K562 (cell line): ENCODE data around the gene ACSF2. TPM values are rescaled to one million over a fixed set of nuclear protein-coding genes. Genes with fewer than 3 reads are reported as not detected.

Experiments used
- ATF7 ChIP-seq: fragments of 450-650 bp; IDR thresholded peaks from 2 replicates; pipeline ENCODE4 v1.7.1; 2014; ENCODE audit warnings: mild to moderate bottlenecking, moderate library complexity
- FOXA1 ChIP-seq: fragments of 450-650 bp; IDR thresholded peaks from 2 replicates; pipeline ENCODE4 v1.6.1; 2016; ENCODE audit warnings: mild to moderate bottlenecking, borderline replicate concordance
- FOXP1 ChIP-seq: sonication (generic); formaldehyde crosslinking; IDR thresholded peaks from 2 replicates; pipeline ENCODE4 v1.8.0; 2022; ENCODE audit warnings: mild to moderate bottlenecking, missing genetic modification reagents
- HDAC8 ChIP-seq: fragments of 450-650 bp; IDR thresholded peaks from 2 replicates; pipeline ENCODE4 v1.6.1; 2016; ENCODE audit warnings: mild to moderate bottlenecking, missing genetic modification characterization, moderate library complexity, missing compliant biosample characterization
- MTF1 ChIP-seq: fragments of 250-450 bp; sonication (Bioruptor Pico); IDR thresholded peaks from 2 replicates; pipeline ENCODE4 v1.9.0; 2021; ENCODE audit warnings: moderate library complexity, mild to moderate bottlenecking, inconsistent platforms, borderline replicate concordance
- NFXL1 ChIP-seq: fragments of 450-650 bp; formaldehyde crosslinking; IDR thresholded peaks from 2 replicates; pipeline ENCODE4 v1.4.0; 2021; ENCODE audit warnings: mild to moderate bottlenecking
- OTX1 ChIP-seq: fragments of 450-650 bp; formaldehyde crosslinking; IDR thresholded peaks from 2 replicates; pipeline ENCODE4 v1.4.0; 2022; ENCODE audit warnings: mild to moderate bottlenecking
- PTTG1 ChIP-seq: fragments of 450-650 bp; IDR thresholded peaks from 2 replicates; pipeline ENCODE4 v1.6.1; 2016; ENCODE audit warnings: low read depth, mild to moderate bottlenecking, missing genetic modification characterization, missing compliant biosample characterization
- RBFOX2 ChIP-seq: fragments of 200-400 bp; formaldehyde crosslinking; IDR thresholded peaks from 2 replicates; pipeline ENCODE4 v1.6.1; 2017; ENCODE audit warnings: low read depth, mild to moderate bottlenecking, low read length, moderate library complexity
- RBM15 ChIP-seq: fragments of 200-400 bp; formaldehyde crosslinking; IDR thresholded peaks from 2 replicates; pipeline ENCODE4 v1.6.1; 2018; ENCODE audit warnings: mild to moderate bottlenecking, low read length, moderate library complexity; ENCODE audit not compliant: insufficient read depth
- RBM34 ChIP-seq: fragments of 200-400 bp; formaldehyde crosslinking; IDR thresholded peaks from 2 replicates; pipeline ENCODE4 v1.6.1; 2018; ENCODE audit warnings: low read length, borderline replicate concordance; ENCODE audit not compliant: insufficient read depth
- SIN3B ChIP-seq: fragments of 450-650 bp; IDR thresholded peaks from 2 replicates; pipeline ENCODE4 v1.6.1; 2017; ENCODE audit warnings: low read depth, mild to moderate bottlenecking, moderate library complexity
- SP1 ChIP-seq: sonication (generic); formaldehyde crosslinking; IDR thresholded peaks from 2 replicates; pipeline ENCODE4 v1.8.1; 2022; ENCODE audit warnings: mild to moderate bottlenecking, missing genetic modification reagents
- ZBTB1 ChIP-seq: sonication (generic); formaldehyde crosslinking; IDR thresholded peaks from 2 replicates; pipeline ENCODE4 v1.8.1; 2023; ENCODE audit warnings: missing genetic modification reagents, low read depth, mild to moderate bottlenecking, borderline replicate concordance
- ZNF143 ChIP-seq: sonication (generic); formaldehyde crosslinking; IDR thresholded peaks from 2 replicates; pipeline ENCODE4 v1.9.0; 2022; ENCODE audit warnings: mild to moderate bottlenecking, missing genetic modification reagents
- ZNF217 ChIP-seq: sonication (generic); formaldehyde crosslinking; IDR thresholded peaks from 2 replicates; pipeline ENCODE4 v1.8.0; 2022; ENCODE audit warnings: mild to moderate bottlenecking, missing genetic modification reagents
- ZNF311 ChIP-seq: fragments of 250-450 bp; sonication (Bioruptor Pico); IDR thresholded peaks from 2 replicates; pipeline ENCODE4 v1.4.0; 2020; ENCODE audit warnings: mild to moderate bottlenecking, moderate library complexity
- polyA plus RNA-seq, 8 experiments: library from polyadenylated mRNA; depleted of rRNA in 4 of 8; stranded (reverse) in 5 of 8; unstranded in 3 of 8; fragments of >200 nt; fragmentation: Nextera tagmentation in 2 of 8; fragmentation: Illumina TruSeq in 1 of 8; extraction: Ambion mirVana in 2 of 8; extraction: Trizol in 1 of 8; gene quantifications; 2 replicates each; pipeline versions ENCODE4 v1.2.1 to v1.2.3, GENCODE V29; 2011 to 2014; ENCODE audit warnings: inconsistent platforms in 1 of 8, missing spikeins in 1 of 8
- total RNA-seq, 7 experiments: library from RNA; depleted of rRNA in 6 of 7; stranded (reverse); fragments of >200 nt in 6 of 7; fragmentation: Illumina TruSeq in 2 of 7; extraction: Trizol in 2 of 7; gene quantifications; 2 replicates each; pipeline versions ENCODE4 v1.2.1 to v1.2.3, GENCODE V29; 2011 to 2021; ENCODE audit warnings: low replicate concordance in 1 of 7
- TF ChIP-seq, protein P1 (sequence below): fragments of 450-650 bp; IDR thresholded peaks from 2 replicates; pipeline ENCODE4 v1.6.1; 2016; ENCODE audit warnings: borderline replicate concordance
- TF ChIP-seq, protein P2 (sequence below): sonication (generic); formaldehyde crosslinking; IDR thresholded peaks from 2 replicates; pipeline ENCODE4 v1.8.0; 2022; ENCODE audit warnings: mild to moderate bottlenecking, missing genetic modification reagents, borderline replicate concordance
- TF ChIP-seq, protein P3 (sequence below): fragments of 250-450 bp; sonication (Bioruptor Pico); IDR thresholded peaks from 2 replicates; pipeline ENCODE4 v1.8.0; 2021; ENCODE audit warnings: mild to moderate bottlenecking, moderate library complexity

The ACSF2 gene
- total and polyA plus RNA-seq, 9 of the 15 experiments (the other 6 are each of a cell fraction or from before 2014, with no cell fraction given), result 0.89 to 6.1 (median 3.5) TPM

- TF ChIP-seq, protein P1, sequence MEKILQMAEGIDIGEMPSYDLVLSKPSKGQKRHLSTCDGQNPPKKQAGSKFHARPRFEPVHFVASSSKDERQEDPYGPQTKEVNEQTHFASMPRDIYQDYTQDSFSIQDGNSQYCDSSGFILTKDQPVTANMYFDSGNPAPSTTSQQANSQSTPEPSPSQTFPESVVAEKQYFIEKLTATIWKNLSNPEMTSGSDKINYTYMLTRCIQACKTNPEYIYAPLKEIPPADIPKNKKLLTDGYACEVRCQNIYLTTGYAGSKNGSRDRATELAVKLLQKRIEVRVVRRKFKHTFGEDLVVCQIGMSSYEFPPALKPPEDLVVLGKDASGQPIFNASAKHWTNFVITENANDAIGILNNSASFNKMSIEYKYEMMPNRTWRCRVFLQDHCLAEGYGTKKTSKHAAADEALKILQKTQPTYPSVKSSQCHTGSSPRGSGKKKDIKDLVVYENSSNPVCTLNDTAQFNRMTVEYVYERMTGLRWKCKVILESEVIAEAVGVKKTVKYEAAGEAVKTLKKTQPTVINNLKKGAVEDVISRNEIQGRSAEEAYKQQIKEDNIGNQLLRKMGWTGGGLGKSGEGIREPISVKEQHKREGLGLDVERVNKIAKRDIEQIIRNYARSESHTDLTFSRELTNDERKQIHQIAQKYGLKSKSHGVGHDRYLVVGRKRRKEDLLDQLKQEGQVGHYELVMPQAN, result peak; percentile 84
- TF ChIP-seq MTF1 (CRISPR knock-in tag), result no peak
- TF ChIP-seq, protein P2, sequence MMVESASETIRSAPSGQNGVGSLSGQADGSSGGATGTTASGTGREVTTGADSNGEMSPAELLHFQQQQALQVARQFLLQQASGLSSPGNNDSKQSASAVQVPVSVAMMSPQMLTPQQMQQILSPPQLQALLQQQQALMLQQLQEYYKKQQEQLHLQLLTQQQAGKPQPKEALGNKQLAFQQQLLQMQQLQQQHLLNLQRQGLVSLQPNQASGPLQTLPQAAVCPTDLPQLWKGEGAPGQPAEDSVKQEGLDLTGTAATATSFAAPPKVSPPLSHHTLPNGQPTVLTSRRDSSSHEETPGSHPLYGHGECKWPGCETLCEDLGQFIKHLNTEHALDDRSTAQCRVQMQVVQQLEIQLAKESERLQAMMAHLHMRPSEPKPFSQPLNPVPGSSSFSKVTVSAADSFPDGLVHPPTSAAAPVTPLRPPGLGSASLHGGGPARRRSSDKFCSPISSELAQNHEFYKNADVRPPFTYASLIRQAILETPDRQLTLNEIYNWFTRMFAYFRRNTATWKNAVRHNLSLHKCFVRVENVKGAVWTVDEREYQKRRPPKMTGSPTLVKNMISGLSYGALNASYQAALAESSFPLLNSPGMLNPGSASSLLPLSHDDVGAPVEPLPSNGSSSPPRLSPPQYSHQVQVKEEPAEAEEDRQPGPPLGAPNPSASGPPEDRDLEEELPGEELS (CRISPR knock-in tag), result no peak
- no peak for TF ChIP-seq ZNF311 (CRISPR knock-in tag)
- TF ChIP-seq SIN3B, result peak; percentile 83
- TF ChIP-seq OTX1, result peak; percentile 64; the same call in 1 of the 2 replicates
- no peak for TF ChIP-seq FOXA1
- no peak for TF ChIP-seq RBM15
- TF ChIP-seq FOXP1 (CRISPR knock-in tag), result peak; percentile 95; the same call in 1 of the 2 replicates
- 0 out of 2 replicates have a peak, but pooled peaks have one; percentile 83 for TF ChIP-seq RBM34
- no peak for TF ChIP-seq ZBTB1 (CRISPR knock-in tag)
- TF ChIP-seq ZNF217 (CRISPR knock-in tag), result no peak
- no peak for TF ChIP-seq ZNF143 (CRISPR knock-in tag)
- TF ChIP-seq PTTG1 (tag), result no peak
- TF ChIP-seq RBFOX2, result peak; percentile 98
- no peak for TF ChIP-seq NFXL1
- peak; percentile 97 for TF ChIP-seq SP1 (CRISPR knock-in tag)
- no peak for TF ChIP-seq HDAC8
- TF ChIP-seq, protein P3, sequence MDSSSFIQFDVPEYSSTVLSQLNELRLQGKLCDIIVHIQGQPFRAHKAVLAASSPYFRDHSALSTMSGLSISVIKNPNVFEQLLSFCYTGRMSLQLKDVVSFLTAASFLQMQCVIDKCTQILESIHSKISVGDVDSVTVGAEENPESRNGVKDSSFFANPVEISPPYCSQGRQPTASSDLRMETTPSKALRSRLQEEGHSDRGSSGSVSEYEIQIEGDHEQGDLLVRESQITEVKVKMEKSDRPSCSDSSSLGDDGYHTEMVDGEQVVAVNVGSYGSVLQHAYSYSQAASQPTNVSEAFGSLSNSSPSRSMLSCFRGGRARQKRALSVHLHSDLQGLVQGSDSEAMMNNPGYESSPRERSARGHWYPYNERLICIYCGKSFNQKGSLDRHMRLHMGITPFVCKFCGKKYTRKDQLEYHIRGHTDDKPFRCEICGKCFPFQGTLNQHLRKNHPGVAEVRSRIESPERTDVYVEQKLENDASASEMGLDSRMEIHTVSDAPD (CRISPR knock-in tag), result no peak
- peak; percentile 95 for TF ChIP-seq ATF7
These were observed 28.7 kb upstream of the ACSF2 start, which contains the start of gene LRRC59 (continued) for GRCh38 chr17:50397111-50397918.
